Hepatocyte (in vitro differentiated cells): Measurements from ENCODE around the gene EIF3I. TPM values are rescaled to one million over a fixed set of nuclear protein-coding genes. Genes with fewer than 3 reads are reported as not detected.

Experiments
- DNase-seq: peaks from one replicate; pipeline ENCODE4 v3.0.0-alpha.2; 2016; ENCODE audit warnings: low spot score
- H2AFZ ChIP-seq: fragments of 200-600 bp; sonication (generic); 2 replicates; pipeline ENCODE4 v1.6.0; 2016; ENCODE audit warnings: antibody characterized with exemption, mild to moderate bottlenecking
- H3K27ac ChIP-seq: fragments of 200-600 bp; sonication (generic); 2 replicates; pipeline ENCODE4 v1.5.1; 2016; ENCODE audit warnings: mild to moderate bottlenecking
- H3K27me3 ChIP-seq: fragments of 200-600 bp; sonication (generic); 2 replicates; pipeline ENCODE4 v1.6.1; 2016
- H3K36me3 ChIP-seq: fragments of 200-600 bp; sonication (generic); replicated peaks from 2 replicates; pipeline ENCODE4 v1.5.1; 2016; ENCODE audit warnings: low read depth; ENCODE audit not compliant: insufficient read depth
- H3K4me1 ChIP-seq: fragments of 200-600 bp; sonication (generic); 2 replicates; pipeline ENCODE4 v1.5.1; 2016; ENCODE audit warnings: mild to moderate bottlenecking, moderate library complexity; ENCODE audit not compliant: insufficient read depth
- H3K4me2 ChIP-seq: fragments of 200-600 bp; sonication (generic); 2 replicates; pipeline ENCODE4 v1.6.0; 2016
- H3K4me3 ChIP-seq: fragments of 200-600 bp; sonication (generic); 2 replicates; pipeline ENCODE4 v1.5.1; 2016; ENCODE audit warnings: mild to moderate bottlenecking
- H3K79me2 ChIP-seq: fragments of 200-600 bp; sonication (generic); 2 replicates; pipeline ENCODE4 v1.6.0; 2017; ENCODE audit warnings: mild to moderate bottlenecking
- H3K9me2 ChIP-seq: fragments of 200-600 bp; sonication (generic); replicated peaks from 2 replicates; pipeline ENCODE4 v1.6.0; 2017; ENCODE audit warnings: mild to moderate bottlenecking; ENCODE audit not compliant: insufficient read depth
- H3K9me3 ChIP-seq: fragments of 200-600 bp; sonication (generic); 2 replicates; pipeline ENCODE4 v1.5.1; 2016; ENCODE audit warnings: low read depth, mild to moderate bottlenecking
- H4K20me1 ChIP-seq: fragments of 200-600 bp; sonication (generic); 2 replicates; pipeline ENCODE4 v1.6.0; 2016; ENCODE audit warnings: mild to moderate bottlenecking; ENCODE audit not compliant: insufficient read depth, poor library complexity, severe bottlenecking
- EZH2 ChIP-seq: fragments of 200-600 bp; sonication (generic); IDR thresholded peaks from 2 replicates; pipeline ENCODE4 v1.6.1; 2016; ENCODE audit warnings: antibody characterized with exemption, mild to moderate bottlenecking, borderline replicate concordance
- EZH2phosphoT487 ChIP-seq: fragments of 200-600 bp; sonication (generic); IDR thresholded peaks from one replicate; pipeline ENCODE4 v1.6.1; 2018; ENCODE audit warnings: antibody characterized with exemption, mild to moderate bottlenecking, low read depth, moderate library complexity; ENCODE audit not compliant: unreplicated experiment, severe bottlenecking
- WGBS: methylation state at CpG from one replicate; pipeline ENCODE4 v1.1.6; 2016; ENCODE audit warnings: low lambda C conversion rate; ENCODE audit errors: missing lambda C conversion rate; 5-methylcytosine and 5-hydroxymethylcytosine counted together
- polyA plus RNA-seq: library from polyadenylated mRNA; unstranded; fragments of >200 nt; fragmentation: Nextera tagmentation; extraction: Ambion mirVana; gene quantifications from 2 replicates; pipeline ENCODE4 v1.2.1, GENCODE V29; 2016
- total RNA-seq: library from RNA; depleted of rRNA; stranded (reverse); fragments of >200 nt; gene quantifications from 2 replicates; pipeline ENCODE4 v1.2.3, GENCODE V29; 2014
- TF ChIP-seq, protein P1 (sequence below): fragments of 200-600 bp; sonication (generic); IDR thresholded peaks from 2 replicates; pipeline ENCODE4 v1.5.1; 2016; ENCODE audit warnings: antibody characterized with exemption, mild to moderate bottlenecking; ENCODE audit not compliant: poor library complexity

EIF3I gene
- total RNA-seq (207 and 227 TPM in 2 replicates), polyA plus RNA-seq (177 and 183 TPM in 2 replicates)

DNA sequence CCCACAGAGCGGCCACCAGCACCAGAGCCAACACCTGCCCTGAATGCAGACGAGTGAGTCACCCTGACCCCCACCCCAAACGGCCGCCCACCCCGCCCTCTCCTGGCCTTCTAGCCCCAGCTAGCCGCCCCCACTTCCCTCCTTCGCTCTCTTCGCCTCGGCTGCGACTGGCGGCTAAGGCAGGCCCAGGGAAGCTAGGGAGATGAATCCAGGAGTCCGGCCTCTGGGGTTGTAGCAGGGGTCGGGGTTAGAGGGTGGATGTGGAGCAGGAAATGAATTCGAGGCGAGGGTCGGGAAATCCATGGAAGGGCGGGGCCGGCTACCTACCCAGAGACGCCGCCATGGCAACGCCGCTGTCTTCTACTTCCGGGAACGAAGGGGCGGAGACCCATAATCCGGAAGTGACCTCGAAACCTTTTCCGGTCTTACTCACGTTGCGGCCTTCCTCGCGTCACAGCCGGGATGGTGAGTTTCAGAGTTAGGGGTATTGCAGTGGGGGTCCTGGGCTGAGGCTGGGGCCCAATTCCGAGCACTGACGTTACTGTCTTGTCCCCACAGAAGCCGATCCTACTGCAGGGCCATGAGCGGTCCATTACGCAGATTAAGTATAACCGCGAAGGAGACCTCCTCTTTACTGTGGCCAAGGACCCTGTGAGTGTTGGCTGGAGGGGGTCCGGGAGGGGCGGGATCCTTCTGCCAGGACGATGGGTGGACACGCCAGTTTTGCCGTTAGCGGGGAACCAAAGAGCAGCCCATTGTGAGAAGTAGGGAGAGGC is at the start of gene EIF3I, which contains the start of gene TMEM234:
EIF3I (plus strand) TSS at position 428 of the 776 bp plus-strand sequence; CDS start at position 463, 35 bp downstream.
TMEM234 (minus strand) TSS at position 374 of the 776 bp plus-strand sequence; CDS start at position 343, 31 bp downstream.
- H4K20me1 ChIP-seq: no peaks in the 10 kb centered on the region
- no peaks in the 10 kb centered on the region for H3K9me2 ChIP-seq
- 2% methylated on average over 45 of the region's 46 CpGs for WGBS
- peak within 1 kb of the TSS; percentile 94 for H3K4me2 ChIP-seq
- DNase-seq: peak; percentile 96
- H3K4me3 ChIP-seq: peak within 1 kb of the TSS; percentile 65
- no peaks in the 10 kb centered on the region for H3K27me3 ChIP-seq
- H3K36me3 ChIP-seq: no peaks in the 10 kb centered on the region
- no peaks in the 10 kb centered on the region for H3K9me3 ChIP-seq
- H3K4me1 ChIP-seq: peaks cover 24% of the 10 kb centered on the region
- H2AFZ ChIP-seq: peak within 1 kb of the TSS; percentile 88
- peak within 1 kb of the TSS; percentile 97 for H3K27ac ChIP-seq
- TF ChIP-seq EZH2 (no peak), EZH2phosphoT487 (no peak)
- TF ChIP-seq, protein P1, sequence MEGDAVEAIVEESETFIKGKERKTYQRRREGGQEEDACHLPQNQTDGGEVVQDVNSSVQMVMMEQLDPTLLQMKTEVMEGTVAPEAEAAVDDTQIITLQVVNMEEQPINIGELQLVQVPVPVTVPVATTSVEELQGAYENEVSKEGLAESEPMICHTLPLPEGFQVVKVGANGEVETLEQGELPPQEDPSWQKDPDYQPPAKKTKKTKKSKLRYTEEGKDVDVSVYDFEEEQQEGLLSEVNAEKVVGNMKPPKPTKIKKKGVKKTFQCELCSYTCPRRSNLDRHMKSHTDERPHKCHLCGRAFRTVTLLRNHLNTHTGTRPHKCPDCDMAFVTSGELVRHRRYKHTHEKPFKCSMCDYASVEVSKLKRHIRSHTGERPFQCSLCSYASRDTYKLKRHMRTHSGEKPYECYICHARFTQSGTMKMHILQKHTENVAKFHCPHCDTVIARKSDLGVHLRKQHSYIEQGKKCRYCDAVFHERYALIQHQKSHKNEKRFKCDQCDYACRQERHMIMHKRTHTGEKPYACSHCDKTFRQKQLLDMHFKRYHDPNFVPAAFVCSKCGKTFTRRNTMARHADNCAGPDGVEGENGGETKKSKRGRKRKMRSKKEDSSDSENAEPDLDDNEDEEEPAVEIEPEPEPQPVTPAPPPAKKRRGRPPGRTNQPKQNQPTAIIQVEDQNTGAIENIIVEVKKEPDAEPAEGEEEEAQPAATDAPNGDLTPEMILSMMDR: no peak
- H3K79me2 ChIP-seq: peaks cover 44% of the 10 kb centered on the region

DNA sequence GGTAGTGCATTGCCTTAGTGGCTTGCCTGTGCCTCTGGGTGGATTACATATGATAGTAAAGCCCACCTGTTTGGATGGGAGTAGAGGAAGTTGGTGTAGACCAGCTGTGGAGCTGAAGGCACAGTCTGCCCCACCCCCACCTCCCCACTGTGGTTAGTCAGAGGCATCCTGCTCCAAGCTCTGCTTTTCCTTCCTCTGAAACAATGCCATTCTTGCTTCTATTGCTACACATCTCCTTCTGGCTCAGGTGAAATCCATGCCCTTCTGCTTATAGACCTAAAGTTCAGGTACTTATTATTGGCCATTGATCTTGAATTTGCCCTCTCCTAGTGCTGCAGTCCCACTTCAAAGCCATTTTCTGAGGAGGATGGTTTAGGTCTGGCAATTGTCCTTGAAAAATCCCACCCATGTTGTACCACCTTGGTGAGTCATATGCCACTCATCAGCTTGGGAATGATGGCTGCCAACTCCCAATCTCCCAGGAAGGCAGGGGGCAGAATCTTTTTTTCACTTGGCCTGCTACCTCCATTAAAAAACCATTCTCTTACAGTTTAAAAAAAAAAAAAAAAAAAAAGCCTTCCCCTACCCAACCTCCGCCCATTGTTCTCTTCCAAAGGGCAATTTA is 49.5 kb upstream of the EIF3I start:
- no peak for DNase-seq
- H3K27me3 ChIP-seq: no peaks in the 10 kb centered on the region
- H3K27ac ChIP-seq: no peak overlapping the region
- H3K9me2 ChIP-seq: no peaks in the 10 kb centered on the region
- no peaks in the 10 kb centered on the region for H3K36me3 ChIP-seq
- H3K4me1 ChIP-seq: no peaks in the 10 kb centered on the region
- 100% methylated on average over 1 of the region's 1 CpG for WGBS
- TF ChIP-seq EZH2: no peak
- no peak for TF ChIP-seq EZH2phosphoT487
- TF ChIP-seq, protein P1: no peak
- H3K79me2 ChIP-seq: no peaks in the 10 kb centered on the region
- H3K4me3 ChIP-seq: no peak overlapping the region
- no peak overlapping the region for H2AFZ ChIP-seq
- H3K4me2 ChIP-seq: no peak overlapping the region
- H4K20me1 ChIP-seq: no peaks in the 10 kb centered on the region
- no peaks in the 10 kb centered on the region for H3K9me3 ChIP-seq

DNA sequence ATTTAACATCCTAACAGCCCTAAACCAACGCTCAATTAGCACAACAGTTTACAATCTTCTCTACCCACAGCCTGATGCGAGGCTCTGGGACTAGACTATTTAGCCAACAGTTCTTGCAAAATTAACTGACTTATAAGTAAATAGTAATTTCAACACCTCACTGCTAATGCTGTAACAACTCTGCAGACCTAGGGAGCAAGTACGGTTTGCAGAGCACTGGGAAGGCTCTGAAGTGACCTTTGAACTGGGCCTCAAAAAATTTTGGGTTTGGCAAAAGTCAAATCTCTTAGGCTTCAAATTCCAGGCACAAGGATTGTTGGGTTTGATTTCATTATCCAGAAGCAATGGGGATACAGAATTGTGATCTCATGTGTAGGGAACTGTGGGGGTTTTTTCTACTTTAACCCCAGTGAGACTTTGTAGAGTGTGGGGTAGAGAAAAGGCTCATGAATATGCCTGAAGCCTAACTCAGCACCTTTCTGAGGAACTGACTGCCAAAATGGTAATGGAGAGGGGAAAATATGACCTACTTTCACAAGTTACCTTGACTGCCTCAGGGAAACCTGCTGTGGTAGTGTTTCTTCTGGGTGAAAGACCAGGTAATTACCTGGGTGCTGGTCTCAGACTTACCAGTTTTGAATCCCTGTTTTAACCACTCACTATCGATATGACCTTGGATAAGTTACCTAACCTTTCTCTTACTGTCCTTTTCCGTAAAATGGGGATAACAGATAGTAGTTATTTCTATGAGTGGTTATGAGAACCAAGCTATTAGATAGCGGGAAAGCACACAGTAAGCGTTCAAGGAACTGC is 43.6 kb upstream of the EIF3I start:
- no peaks in the 10 kb centered on the region for H3K27me3 ChIP-seq
- peaks cover 8% of the 10 kb centered on the region for H3K36me3 ChIP-seq
- WGBS: 75% methylated on average over 7 of the region's 7 CpGs
- peak overlapping the region; percentile 69 for H2AFZ ChIP-seq
- H3K9me2 ChIP-seq: no peaks in the 10 kb centered on the region
- H3K79me2 ChIP-seq: peaks cover 35% of the 10 kb centered on the region
- peak overlapping the region; percentile 98 for H3K4me2 ChIP-seq
- H3K27ac ChIP-seq: peak overlapping the region; percentile 100
- H3K4me1 ChIP-seq: peaks cover 25% of the 10 kb centered on the region
- H3K9me3 ChIP-seq: no peaks in the 10 kb centered on the region
- peak; percentile 28 for DNase-seq
- TF ChIP-seq, protein P1: no peak
- TF ChIP-seq EZH2: no peak
- no peak for TF ChIP-seq EZH2phosphoT487
- peaks cover 21% of the 10 kb centered on the region for H4K20me1 ChIP-seq
- H3K4me3 ChIP-seq: no peak overlapping the region
